SKM-1 treated with dmso at 0.1 percent for 144 hours (cell line): ENCODE results near the gene PIEZO2.

Experiments used
- DNase-seq: peaks from one replicate; lab custom pipeline; 2025; ENCODE audit not compliant: unreplicated experiment; lab: John Stamatoyannopoulos, UW

PIEZO2 gene

GRCh38 chr18:10702206-10702605, 447.2 kb downstream of the PIEZO2 start:
- no peak for DNase-seq

- DNase-seq = no peak
Observed at GRCh38 chr18:10690366-10690765, 459.0 kb downstream of the PIEZO2 start.

- no peak for DNase-seq
Observed at GRCh38 chr18:10690035-10690329, 459.4 kb downstream of the PIEZO2 start.

- no peak for DNase-seq
Observed at GRCh38 chr18:10689236-10690034, 459.9 kb downstream of the PIEZO2 start.

GRCh38 chr18:10688766-10689165, 460.6 kb downstream of the PIEZO2 start:
- DNase-seq = no peak

- no peak for DNase-seq
Observed at GRCh38 chr18:10687161-10687925, 462.0 kb downstream of the PIEZO2 start.

GRCh38 chr18:10686308-10686707, 463.1 kb downstream of the PIEZO2 start:
- no peak for DNase-seq

- no peak for DNase-seq
Observed at GRCh38 chr18:10685484-10685883, 463.9 kb downstream of the PIEZO2 start.

- no peak for DNase-seq
Observed at GRCh38 chr18:10682368-10682714, 467.0 kb downstream of the PIEZO2 start.

- DNase-seq = no peak
Observed at GRCh38 chr18:10681581-10682367, 467.6 kb downstream of the PIEZO2 start.

GRCh38 chr18:10680271-10680596, 469.1 kb downstream of the PIEZO2 start:
- DNase-seq = no peak

- no peak for DNase-seq
Observed at GRCh38 chr18:10679557-10680270, 469.7 kb downstream of the PIEZO2 start.

- no peak for DNase-seq
Observed at GRCh38 chr18:10671441-10671840, 477.9 kb downstream of the PIEZO2 start.

- DNase-seq = no peak
Observed at GRCh38 chr18:10670856-10671255, 478.5 kb downstream of the PIEZO2 start.

GRCh38 chr18:10669441-10670100, 479.8 kb downstream of the PIEZO2 start:
- no peak for DNase-seq

GRCh38 chr18:10663750-10664149, 485.6 kb downstream of the PIEZO2 start:
- no peak for DNase-seq

- no peak for DNase-seq
Observed at GRCh38 chr18:10661317-10661716, 488.1 kb downstream of the PIEZO2 start.

GRCh38 chr18:10660179-10660884, 489.0 kb downstream of the PIEZO2 start:
- no peak for DNase-seq

- no peak for DNase-seq
Observed at GRCh38 chr18:10659594-10659993, 489.8 kb downstream of the PIEZO2 start.

- DNase-seq = no peak
Observed at GRCh38 chr18:10659000-10659399, 490.4 kb downstream of the PIEZO2 start.
